IMR-90 (cell line): Measurements from ENCODE around the gene NDUFAF4. TPM values are rescaled to one million over a fixed set of nuclear protein-coding genes. Genes with fewer than 3 reads are reported as not detected.

Experiments used
- ATAC-seq: fragments of 200-7000 bp; cut with Tn5 transposase; 2 replicates; pipeline ENCODE4 v1.9.1; 2020; ENCODE audit warnings: low read depth, mild to moderate bottlenecking, moderate library complexity
- BruUV-seq: library from RNA; stranded (reverse); fragments of 400-500 nt; replicated peaks from 2 replicates; lab custom pipeline; 2021; lab: Mats Ljungman, UMichigan
- CTCF ChIA-PET: fragments of 300-600 bp; formaldehyde crosslinking; extraction: SDS; loops from one replicate; lab custom pipeline; 2021; ENCODE audit warnings: antibody characterized with exemption; lab: Yijun Ruan, JAX
- POLR2A ChIA-PET: fragments of 300-600 bp; sonication (Branson Sonifier 250); formaldehyde crosslinking; loops from one replicate; lab custom pipeline; 2022; ENCODE audit warnings: antibody characterized with exemption; ENCODE audit not compliant: unreplicated experiment; lab: Charles Lee
- DNase-seq: peaks from one replicate; pipeline ENCODE4 v3.0.0; 2013
- H2AFZ ChIP-seq: replicated peaks from 2 replicates; pipeline ENCODE3; 2013; ENCODE audit warnings: low read length, mild to moderate bottlenecking; ENCODE audit not compliant: poor library complexity
- H2AK5ac ChIP-seq: 2 replicates; pipeline ENCODE4 v1.6.1; 2013; ENCODE audit warnings: low read depth, low read length, inconsistent platforms
- H2AK9ac ChIP-seq: replicated peaks from 2 replicates; pipeline ENCODE3; 2013; ENCODE audit warnings: mild to moderate bottlenecking, low read depth, low read length, moderate library complexity; ENCODE audit not compliant: poor library complexity
- H2BK120ac ChIP-seq: 2 replicates; pipeline ENCODE4 v1.6.1; 2013; ENCODE audit warnings: low read depth, low read length, inconsistent platforms
- H2BK15ac ChIP-seq: 3 replicates; pipeline ENCODE4 v1.6.1; 2013; ENCODE audit warnings: low read depth, low read length, inconsistent platforms
- H2BK20ac ChIP-seq: 2 replicates; pipeline ENCODE4 v1.6.1; 2013; ENCODE audit warnings: low read depth, mild to moderate bottlenecking, inconsistent platforms, low read length, moderate library complexity
- H2BK5ac ChIP-seq: 2 replicates; pipeline ENCODE4 v1.6.1; 2013; ENCODE audit warnings: mild to moderate bottlenecking, low read depth, low read length, inconsistent platforms; ENCODE audit not compliant: poor library complexity, severe bottlenecking
- H3K14ac ChIP-seq: replicated peaks from 2 replicates; pipeline ENCODE4 v1.6.1; 2013; ENCODE audit warnings: low read depth, low read length, inconsistent platforms
- H3K18ac ChIP-seq: 2 replicates; pipeline ENCODE4 v1.6.1; 2013; ENCODE audit warnings: low read depth, low read length, control low read depth
- H3K23ac ChIP-seq: 2 replicates; pipeline ENCODE4 v1.6.1; 2013; ENCODE audit warnings: low read depth, low read length, inconsistent platforms
- H3K27ac ChIP-seq: 2 replicates; pipeline ENCODE4 v1.5.1; 2013; ENCODE audit warnings: mild to moderate bottlenecking, control low read depth, low read length; ENCODE audit not compliant: insufficient read depth
- H3K27me3 ChIP-seq: 2 replicates; pipeline ENCODE4 v1.6.1; 2013; ENCODE audit warnings: low read length; ENCODE audit not compliant: control insufficient read depth, insufficient read depth
- H3K36me3 ChIP-seq: 2 replicates; pipeline ENCODE4 v1.6.1; 2013; ENCODE audit warnings: low read length, mixed read lengths; ENCODE audit not compliant: control insufficient read depth, insufficient read depth
- H3K4ac ChIP-seq: 2 replicates; pipeline ENCODE4 v1.6.1; 2013; ENCODE audit warnings: low read depth, low read length, inconsistent platforms
- H3K4me1 ChIP-seq: 2 replicates; pipeline ENCODE4 v1.6.1; 2013; ENCODE audit warnings: low read length, mixed read lengths; ENCODE audit not compliant: control insufficient read depth, insufficient read depth
- H3K4me2 ChIP-seq: 2 replicates; pipeline ENCODE4 v1.6.1; 2013; ENCODE audit warnings: low read depth, mild to moderate bottlenecking, control low read depth, low read length, moderate library complexity
- H3K4me3 ChIP-seq: 2 replicates; pipeline ENCODE4 v1.5.1; 2013; ENCODE audit warnings: low read depth, mild to moderate bottlenecking, control low read depth, low read length, moderate library complexity; ENCODE audit not compliant: insufficient read depth
- H3K56ac ChIP-seq: 2 replicates; pipeline ENCODE4 v1.6.1; 2013; ENCODE audit warnings: low read length, inconsistent platforms; ENCODE audit not compliant: insufficient read depth; ENCODE audit errors: extremely low read depth
- H3K79me1 ChIP-seq, 2 experiments: 2 replicates each; pipeline ENCODE4 v1.6.1; 2013; ENCODE audit warnings: low read length in 2 of 2, inconsistent platforms in 1 of 2, low read depth in 1 of 2
- H3K9ac ChIP-seq: 2 replicates; pipeline ENCODE4 v1.6.1; 2013; ENCODE audit warnings: low read depth, low read length, control low read depth
- H3K9me1 ChIP-seq: 2 replicates; pipeline ENCODE4 v1.6.1; 2013; ENCODE audit warnings: low read length, inconsistent platforms; ENCODE audit not compliant: insufficient read depth
- H3K9me3 ChIP-seq: 2 replicates; pipeline ENCODE4 v1.6.1; 2013; ENCODE audit warnings: low read length; ENCODE audit not compliant: control insufficient read depth, insufficient read depth
- H4K20me1 ChIP-seq: 2 replicates; pipeline ENCODE4 v1.6.1; 2013; ENCODE audit warnings: low read length, inconsistent platforms; ENCODE audit not compliant: insufficient read depth
- H4K5ac ChIP-seq: 2 replicates; pipeline ENCODE4 v1.6.1; 2013; ENCODE audit warnings: mild to moderate bottlenecking, low read depth, low read length, control low read depth
- H4K8ac ChIP-seq, 2 experiments: 2 replicates each; pipeline ENCODE4 v1.6.1; 2013; ENCODE audit warnings: low read depth in 2 of 2, low read length in 2 of 2, control low read depth in 1 of 2, inconsistent platforms in 1 of 2
- H4K91ac ChIP-seq: 2 replicates; pipeline ENCODE4 v1.6.1; 2013; ENCODE audit warnings: low read depth, low read length, inconsistent platforms; ENCODE audit not compliant: insufficient read depth
- MAFK ChIP-seq: IDR thresholded peaks from 2 replicates; pipeline ENCODE4 v1.6.1; 2012; ENCODE audit warnings: low read depth, low read length, improper control_type of control experiment
- POLR2A ChIP-seq: IDR thresholded peaks from 2 replicates; pipeline ENCODE4 v1.6.1; 2012; ENCODE audit warnings: mild to moderate bottlenecking, low read depth, low read length
- RAD21 ChIP-seq: IDR thresholded peaks from 2 replicates; pipeline ENCODE4 v1.6.1; 2012; ENCODE audit warnings: low read length, improper control_type of control experiment
- RCOR1 ChIP-seq: IDR thresholded peaks from 2 replicates; pipeline ENCODE4 v1.6.1; 2012; ENCODE audit warnings: mild to moderate bottlenecking, low read length, improper control_type of control experiment; ENCODE audit not compliant: insufficient replicate concordance
- WGBS, 2 experiments: methylation state at CpG; one replicate each; pipeline versions ENCODE4 v1.1.5 to v1.1.7; 2013; ENCODE audit warnings: missing lambda C conversion rate in 2 of 2; ENCODE audit not compliant: insufficient read length in 1 of 2; ENCODE audit errors: extremely low coverage in 2 of 2; 5-methylcytosine and 5-hydroxymethylcytosine counted together
- dilution Hi-C: fragments of 300-500 bp; cut with HindIII; formaldehyde crosslinking; loops from one replicate; pipeline ENCODE4 v1.14.3; 2018; ENCODE audit warnings: low sequenced_read_pairs; ENCODE audit not compliant: unreplicated experiment
- in situ Hi-C: fragments of 300-500 bp; cut with MboI; formaldehyde crosslinking; loops from 3 replicates; pipeline ENCODE4 v1.14.3; 2019; ENCODE audit warnings: low sequenced_read_pairs, inconsistent platforms, mixed read lengths
- intact Hi-C: fragments of 100-400 bp; cut with micrococcal nuclease; formaldehyde crosslinking; loops from 2 replicates; pipeline ENCODE4 v1.10.0; 2022
- polyA plus RNA-seq, 3 experiments: library from polyadenylated mRNA; depleted of rRNA; stranded (reverse); fragments of >200 nt; gene quantifications; 2 replicates each; pipeline ENCODE4 v1.2.3, GENCODE V29; 2012; ENCODE audit warnings: low replicate concordance in 1 of 3
- total RNA-seq: library from RNA; depleted of rRNA; stranded (reverse); fragments of >200 nt; gene quantifications from 2 replicates; pipeline ENCODE4 v1.2.3, GENCODE V29; 2012

The NDUFAF4 gene
- total and polyA plus RNA-seq, 2 of the 4 experiments (the other 2 are of a cell fraction) = 6.3 to 13.4 TPM

- ATAC-seq (no peak), DNase-seq (no peak)
- Histone ChIP-seq H3K9me3 (no peaks in the 10 kb centered on the region), H4K8ac (no peak overlapping the region), H4K20me1 (no peaks in the 10 kb centered on the region), H3K4me1 (no peaks in the 10 kb centered on the region), H3K18ac (no peak overlapping the region), H3K23ac (no peak overlapping the region), H2BK20ac (no peak overlapping the region), H3K27me3 (peaks cover 9% of the 10 kb centered on the region), H2BK120ac (no peak overlapping the region), H2AFZ (no peak overlapping the region), H2BK5ac (no peak overlapping the region), H3K4me3 (no peak overlapping the region), H3K27ac (no peak overlapping the region), H2AK5ac (no peak overlapping the region), H2BK15ac (no peak overlapping the region), H3K9me1 (no peaks in the 10 kb centered on the region), H3K4me2 (no peak overlapping the region), H3K36me3 (no peaks in the 10 kb centered on the region), H3K9ac (no peak overlapping the region), H3K79me1 (no peaks in the 10 kb centered on the region), H3K56ac (no peak overlapping the region), H4K5ac (no peak overlapping the region), H2AK9ac (no peak overlapping the region), H4K91ac (no peak overlapping the region), H3K4ac (no peak overlapping the region), H3K14ac (no peak overlapping the region)
- TF ChIP-seq RCOR1 = no peak
- no peak for TF ChIP-seq POLR2A
- no peak for TF ChIP-seq MAFK
- TF ChIP-seq RAD21 = no peak
- WGBS, 2 experiments = no CpG with 5 or more reads among the region's 2 CpGs
- POLR2A ChIA-PET = no interaction called here
- in situ Hi-C loops (no loop called here), dilution Hi-C loops (no loop called here), intact Hi-C loops (no loop called here)
- CTCF ChIA-PET = interaction anchor here (1.9 kb wide), 1 partner anchor 8 kb away, joined by 4 read pairs; no protein-coding TSS in a partner anchor
- BruUV-seq = no TSS peak
Observed at GRCh38 chr6:96931198-96931597, 33.5 kb upstream of the NDUFAF4 start.
